ENCODE data around the gene CFHR4.
"Not testable (repeated sequence)": the region's sequence is repeated elsewhere in the genome, so short reads cannot be mapped to it uniquely, and the experiment has no call there.

CFHR4 gene

DNA sequence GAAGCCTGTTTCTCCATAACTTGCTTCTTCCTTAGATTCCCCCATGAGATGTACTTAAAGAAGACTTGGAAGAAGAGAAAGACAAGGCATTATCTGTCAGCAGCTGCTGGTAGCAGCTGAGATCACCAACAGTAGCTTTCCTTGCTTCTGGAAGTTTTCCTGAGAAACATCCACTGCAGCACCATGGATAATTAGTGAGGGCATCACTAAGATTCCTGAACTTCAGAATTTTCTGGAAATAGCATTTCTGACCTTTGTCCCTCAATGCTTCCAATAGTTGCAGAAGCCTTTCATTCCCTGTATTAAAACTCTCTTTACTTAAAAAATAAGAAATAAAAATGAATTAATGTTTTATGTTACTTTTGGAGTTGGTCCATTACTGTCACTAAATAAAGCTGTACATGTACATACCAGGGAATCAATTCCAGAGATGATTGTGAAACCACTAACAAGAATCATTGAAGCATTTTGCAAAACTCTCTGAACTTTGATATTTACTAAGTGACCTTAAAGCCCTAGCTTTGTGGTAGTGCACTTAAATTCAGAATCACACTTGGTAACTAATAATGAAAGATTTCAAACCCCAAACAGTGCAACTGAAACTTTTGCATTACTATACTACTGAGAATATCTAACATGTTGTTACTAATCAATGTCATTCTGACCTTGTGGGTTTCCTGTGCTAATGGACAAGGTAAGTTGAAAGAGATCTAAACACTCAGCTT lies at the start of gene CFHR4:
Gene CFHR4, plus strand, starts transcription at position 538 of the 725 bp plus-strand sequence. Its CDS starts 99 bp downstream, at position 637.
- DNase-seq (ENCODE audit: low read depth in 2 of 2), result no peak

GRCh38 chr1:196849613-196850492 lies 38.0 kb upstream of the CFHR4 start:
- not testable (repeated sequence) for DNase-seq (ENCODE audit: low read depth in 2 of 2)

DNA sequence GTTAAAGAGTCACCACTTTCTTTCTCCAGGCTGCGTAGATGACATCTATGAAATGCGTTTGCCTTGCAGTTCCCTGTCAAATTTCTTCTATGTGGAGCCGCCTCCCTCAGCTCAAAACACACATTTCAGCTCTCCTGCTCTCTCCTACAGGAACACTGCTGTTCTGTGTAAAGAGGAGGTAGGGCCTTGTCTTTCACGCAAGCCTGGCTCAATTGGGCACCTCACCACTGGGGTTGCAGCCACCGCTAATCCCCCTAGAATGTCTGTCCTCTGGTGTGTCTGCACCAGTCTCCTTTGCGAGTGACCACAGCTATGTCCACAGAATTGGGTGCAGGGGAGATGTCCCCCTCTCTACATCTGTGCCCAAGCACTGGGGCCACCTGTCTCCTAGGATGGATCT lies 31.8 kb upstream of the CFHR4 start:
- no peak for DNase-seq (ENCODE audit: low read depth in 2 of 2)

- no peak for DNase-seq (ENCODE audit: low read depth in 2 of 2)
Measured at GRCh38 chr1:196857188-196857587, 30.7 kb upstream of the CFHR4 start.

- DNase-seq (ENCODE audit: low read depth in 2 of 2), result no peak
Measured at GRCh38 chr1:196858811-196859210, 29.0 kb upstream of the CFHR4 start.

GRCh38 chr1:196860323-196860884 lies 27.4 kb upstream of the CFHR4 start:
- no peak for DNase-seq (ENCODE audit: low read depth in 2 of 2)

- DNase-seq (ENCODE audit: low read depth in 2 of 2), result no peak
Measured at GRCh38 chr1:196861429-196861828, 26.4 kb upstream of the CFHR4 start.

- no peak for DNase-seq (ENCODE audit: low read depth in 2 of 2)
Measured at GRCh38 chr1:196866974-196867373, 20.9 kb upstream of the CFHR4 start.

DNA sequence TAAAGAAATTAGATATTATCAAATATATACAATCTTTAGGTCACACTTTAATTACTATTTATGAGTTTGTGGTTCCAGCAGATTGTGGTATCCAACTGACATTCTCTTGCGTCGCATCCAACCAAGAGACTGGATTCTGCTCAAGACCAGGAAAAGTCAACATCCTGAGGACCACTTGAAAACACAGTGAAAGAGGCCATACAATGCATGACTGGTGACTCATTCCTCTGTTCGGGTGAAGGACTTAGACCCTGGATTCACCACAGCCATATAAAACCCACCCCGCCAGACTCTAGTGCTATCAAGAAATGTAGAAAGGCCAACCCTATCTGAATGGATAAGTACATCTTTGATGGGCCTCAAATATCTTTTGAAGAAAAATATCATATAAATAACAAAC lies 14.5 kb upstream of the CFHR4 start:
- no peak for DNase-seq (ENCODE audit: low read depth in 2 of 2)

GRCh38 chr1:196875935-196876334 lies 11.9 kb upstream of the CFHR4 start:
- no peak for DNase-seq (ENCODE audit: low read depth in 2 of 2)

GRCh38 chr1:196877964-196878363 lies 9.9 kb upstream of the CFHR4 start:
- no peak for DNase-seq (ENCODE audit: low read depth in 2 of 2)

- DNase-seq (ENCODE audit: low read depth in 2 of 2), result not testable (repeated sequence)
Measured at GRCh38 chr1:196886560-196886959, 1.3 kb upstream of the CFHR4 start.

DNA sequence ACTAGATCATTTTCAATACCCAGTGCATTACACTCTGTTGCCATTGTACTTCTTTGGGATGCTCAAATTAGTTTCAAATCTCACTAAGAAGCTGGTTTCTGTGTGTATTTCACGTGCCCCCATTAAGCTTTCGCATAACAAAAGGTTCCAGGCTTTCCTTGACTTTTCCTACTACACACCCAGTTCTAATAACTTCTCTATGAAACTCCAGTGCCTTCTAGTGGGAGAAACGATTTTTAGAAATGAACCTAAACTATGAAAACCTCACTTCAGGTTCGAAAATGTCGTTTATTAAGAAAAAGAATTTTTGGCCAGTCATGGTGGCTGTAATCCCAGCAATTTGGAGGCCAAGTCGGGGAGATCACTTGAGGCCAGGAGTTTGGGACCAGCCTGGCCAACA lies 2.8 kb downstream of the CFHR4 start:
- no peak for DNase-seq (ENCODE audit: low read depth in 2 of 2)

DNA sequence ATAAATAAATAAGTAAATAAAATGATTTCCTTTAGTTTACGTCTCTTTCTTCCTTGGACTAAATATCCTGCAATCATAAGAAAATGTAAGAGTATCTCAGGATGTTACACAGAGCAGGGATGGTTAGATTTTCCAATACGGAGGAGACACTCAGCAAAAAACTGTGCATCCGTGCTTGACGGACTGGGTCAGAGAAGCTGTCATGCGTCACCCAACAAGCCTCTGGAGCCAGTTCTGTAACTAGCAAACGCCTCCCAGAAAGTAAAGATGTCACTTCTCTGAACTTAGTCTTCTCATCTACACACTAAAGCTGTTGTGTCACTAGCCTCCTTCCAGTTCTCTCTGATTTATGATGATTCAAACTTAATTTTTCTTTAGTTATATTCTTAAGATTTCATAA lies 3.4 kb downstream of the CFHR4 start:
- DNase-seq (ENCODE audit: low read depth in 2 of 2), result no peak

- no peak for DNase-seq (ENCODE audit: low read depth in 2 of 2)
Measured at GRCh38 chr1:196896355-196896754, 8.5 kb downstream of the CFHR4 start.

DNA sequence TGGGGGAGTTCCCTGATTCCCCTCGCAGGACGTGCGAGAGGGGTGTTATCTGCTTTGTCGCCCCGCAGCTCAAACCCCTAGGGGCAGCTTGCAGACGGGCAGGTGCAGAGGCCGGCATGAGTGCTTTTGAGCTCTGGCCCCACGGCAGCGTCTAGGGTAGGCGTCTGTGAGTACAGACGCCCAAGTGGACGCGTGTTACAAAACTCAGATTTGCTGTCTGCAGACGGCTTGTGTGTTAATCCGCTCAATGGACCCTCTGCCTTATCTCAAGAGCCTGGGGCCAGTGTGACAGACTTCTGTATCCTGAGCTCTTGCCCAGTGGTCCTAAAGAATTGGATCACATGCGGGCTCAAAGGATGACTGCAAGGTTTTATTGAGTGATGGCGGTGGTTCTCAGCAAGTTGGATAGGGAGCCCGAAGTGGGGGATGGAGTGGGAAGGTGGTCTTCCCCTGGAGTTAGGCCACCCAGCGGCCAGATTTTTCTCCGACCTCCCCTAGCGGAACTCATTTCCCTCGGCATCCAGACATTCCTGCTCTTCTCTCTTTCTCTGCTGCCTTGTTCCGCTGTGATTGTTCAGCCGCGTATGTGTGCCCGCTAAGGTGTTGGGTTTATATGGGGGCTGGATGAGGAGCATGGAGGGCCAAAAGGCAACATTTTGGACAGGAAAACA lies 9.4 kb downstream of the CFHR4 start:
- DNase-seq (ENCODE audit: low read depth in 2 of 2), result no peak

GRCh38 chr1:196902344-196902743 lies 14.5 kb downstream of the CFHR4 start:
- DNase-seq (ENCODE audit: low read depth in 2 of 2), result no peak

DNA sequence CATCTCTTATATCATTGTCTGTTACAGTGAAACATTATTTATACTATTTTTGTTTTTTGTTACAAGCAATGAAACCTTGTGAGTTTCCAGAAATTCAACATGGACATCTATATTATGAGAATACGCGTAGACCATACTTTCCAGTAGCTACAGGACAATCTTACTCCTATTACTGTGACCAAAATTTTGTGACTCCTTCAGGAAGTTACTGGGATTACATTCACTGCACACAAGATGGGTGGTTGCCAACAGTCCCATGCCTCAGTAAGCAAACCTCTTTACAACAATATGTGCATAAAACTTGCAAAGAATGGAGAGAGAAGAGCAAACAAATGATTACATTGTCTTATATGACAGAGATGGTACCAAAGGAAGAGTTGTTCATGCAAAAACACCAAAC lies 22.4 kb downstream of the CFHR4 start:
- DNase-seq (ENCODE audit: low read depth in 2 of 2), result no peak

DNA sequence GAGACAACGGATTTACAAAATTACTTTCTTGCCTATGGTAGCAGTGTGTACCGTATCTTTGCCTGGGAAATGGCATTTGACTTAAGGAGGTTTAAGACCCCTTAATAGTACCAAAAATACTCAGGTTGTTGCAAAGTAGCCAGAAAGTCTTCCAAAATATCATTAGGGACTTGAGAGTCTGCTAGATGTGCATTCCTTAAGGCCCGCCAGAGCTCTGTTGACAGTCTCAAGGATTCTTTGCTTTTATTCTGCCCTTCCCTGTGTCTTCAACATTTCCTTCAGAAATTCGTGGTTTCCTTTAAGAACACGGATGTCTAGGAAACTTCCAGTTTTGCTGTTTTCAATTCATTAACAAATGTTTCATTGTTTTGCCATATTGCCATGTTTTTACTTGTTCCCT lies 24.4 kb downstream of the CFHR4 start:
- not testable (repeated sequence) for DNase-seq (ENCODE audit: low read depth in 2 of 2)

- DNase-seq (ENCODE audit: low read depth in 2 of 2), result not testable (repeated sequence)
Measured at GRCh38 chr1:196926839-196927238, 39.0 kb downstream of the CFHR4 start.

GRCh38 chr1:196932853-196933252 lies 45.0 kb downstream of the CFHR4 start:
- not testable (repeated sequence) for DNase-seq (ENCODE audit: low read depth in 2 of 2)

GRCh38 chr1:196933531-196934189 lies 45.8 kb downstream of the CFHR4 start:
- DNase-seq (ENCODE audit: low read depth in 2 of 2), result no peak
